ENCODE data around the gene CERK.

The CERK gene

GRCh38 chr22:46758121-46758520 lies 20.1 kb upstream of the CERK start:
- DNase-seq (ENCODE audit: low read depth, low spot score) = no peak
- Histone ChIP-seq H3K9me3 (ENCODE audit: insufficient read depth, low read length) (peaks cover 33% of the 10 kb centered on the region), H3K9ac (ENCODE audit: insufficient read length, low read depth) (no peak overlapping the region), H3K36me3 (ENCODE audit: insufficient read depth, insufficient read length, low read length) (peaks cover 13% of the 10 kb centered on the region), H3K27me3 (ENCODE audit: insufficient read depth, insufficient read length) (no peaks in the 10 kb centered on the region), H3K4me1 (ENCODE audit: insufficient read depth, insufficient read length) (no peaks in the 10 kb centered on the region), H3K4me3 (ENCODE audit: insufficient read length, low read depth) (no peak overlapping the region)
- no peak for TF ChIP-seq ZNF274 (IDR thresholded peaks at IDR 0.05; ENCODE audit: low read depth, low read length)
- TF ChIP-seq YY1 (IDR thresholded peaks at IDR 0.05; ENCODE audit: insufficient read depth, insufficient read length) = no peak
- no peak for TF ChIP-seq SUZ12 (IDR thresholded peaks at IDR 0.05; ENCODE audit: extremely low read depth, insufficient read depth, insufficient read length)

- Histone ChIP-seq H3K4me3 (ENCODE audit: insufficient read length, low read depth) (no peak overlapping the region), H3K36me3 (ENCODE audit: insufficient read depth, insufficient read length, low read length) (peaks cover 13% of the 10 kb centered on the region), H3K27me3 (ENCODE audit: insufficient read depth, insufficient read length) (no peaks in the 10 kb centered on the region), H3K4me1 (ENCODE audit: insufficient read depth, insufficient read length) (no peaks in the 10 kb centered on the region), H3K9ac (ENCODE audit: insufficient read length, low read depth) (no peak overlapping the region), H3K9me3 (ENCODE audit: insufficient read depth, low read length) (peaks cover 33% of the 10 kb centered on the region)
- DNase-seq (ENCODE audit: low read depth, low spot score) = no peak
- TF ChIP-seq YY1 (IDR thresholded peaks at IDR 0.05; ENCODE audit: insufficient read depth, insufficient read length) (no peak), SUZ12 (IDR thresholded peaks at IDR 0.05; ENCODE audit: extremely low read depth, insufficient read depth, insufficient read length) (no peak), ZNF274 (IDR thresholded peaks at IDR 0.05; ENCODE audit: low read depth, low read length) (no peak)
Observed at GRCh38 chr22:46757104-46757503, 19.1 kb upstream of the CERK start.

- Histone ChIP-seq H3K4me1 (ENCODE audit: insufficient read depth, insufficient read length) (no peaks in the 10 kb centered on the region), H3K9ac (ENCODE audit: insufficient read length, low read depth) (no peak overlapping the region), H3K4me3 (ENCODE audit: insufficient read length, low read depth) (no peak overlapping the region), H3K27me3 (ENCODE audit: insufficient read depth, insufficient read length) (no peaks in the 10 kb centered on the region), H3K36me3 (ENCODE audit: insufficient read depth, insufficient read length, low read length) (peaks cover 13% of the 10 kb centered on the region), H3K9me3 (ENCODE audit: insufficient read depth, low read length) (peaks cover 33% of the 10 kb centered on the region)
- no peak for TF ChIP-seq ZNF274 (IDR thresholded peaks at IDR 0.05; ENCODE audit: low read depth, low read length)
- no peak for TF ChIP-seq SUZ12 (IDR thresholded peaks at IDR 0.05; ENCODE audit: extremely low read depth, insufficient read depth, insufficient read length)
- no peak for TF ChIP-seq YY1 (IDR thresholded peaks at IDR 0.05; ENCODE audit: insufficient read depth, insufficient read length)
- no peak for DNase-seq (ENCODE audit: low read depth, low spot score)
Observed at GRCh38 chr22:46756097-46756496, 18.0 kb upstream of the CERK start.

- Histone ChIP-seq H3K9me3 (ENCODE audit: insufficient read depth, low read length) (peaks cover 33% of the 10 kb centered on the region), H3K27me3 (ENCODE audit: insufficient read depth, insufficient read length) (no peaks in the 10 kb centered on the region), H3K4me1 (ENCODE audit: insufficient read depth, insufficient read length) (no peaks in the 10 kb centered on the region), H3K9ac (ENCODE audit: insufficient read length, low read depth) (no peak overlapping the region), H3K36me3 (ENCODE audit: insufficient read depth, insufficient read length, low read length) (peaks cover 7% of the 10 kb centered on the region), H3K4me3 (ENCODE audit: insufficient read length, low read depth) (no peak overlapping the region)
- no peak for TF ChIP-seq ZNF274 (IDR thresholded peaks at IDR 0.05; ENCODE audit: low read depth, low read length)
- no peak for TF ChIP-seq YY1 (IDR thresholded peaks at IDR 0.05; ENCODE audit: insufficient read depth, insufficient read length)
- no peak for TF ChIP-seq SUZ12 (IDR thresholded peaks at IDR 0.05; ENCODE audit: extremely low read depth, insufficient read depth, insufficient read length)
- DNase-seq (ENCODE audit: low read depth, low spot score) = no peak
Observed at GRCh38 chr22:46755525-46755924, 17.5 kb upstream of the CERK start.

- no peaks in the 10 kb centered on the region for H3K4me1 ChIP-seq (ENCODE audit: insufficient read depth, insufficient read length)
- no peak for TF ChIP-seq ZNF274 (IDR thresholded peaks at IDR 0.05; ENCODE audit: low read depth, low read length)
- TF ChIP-seq SUZ12 (IDR thresholded peaks at IDR 0.05; ENCODE audit: extremely low read depth, insufficient read depth, insufficient read length) = no peak
- TF ChIP-seq YY1 (IDR thresholded peaks at IDR 0.05; ENCODE audit: insufficient read depth, insufficient read length) = no peak
- H3K27me3 ChIP-seq (ENCODE audit: insufficient read depth, insufficient read length) = no peaks in the 10 kb centered on the region
- no peak overlapping the region for H3K4me3 ChIP-seq (ENCODE audit: insufficient read length, low read depth)
- H3K9me3 ChIP-seq (ENCODE audit: insufficient read depth, low read length) = peaks cover 33% of the 10 kb centered on the region
- DNase-seq (ENCODE audit: low read depth, low spot score) = no peak
- peaks cover under 1% of the 10 kb centered on the region for H3K36me3 ChIP-seq (ENCODE audit: insufficient read depth, insufficient read length, low read length)
- no peak overlapping the region for H3K9ac ChIP-seq (ENCODE audit: insufficient read length, low read depth)
Observed at GRCh38 chr22:46754826-46755225, 16.8 kb upstream of the CERK start.

- H3K36me3 ChIP-seq (ENCODE audit: insufficient read depth, insufficient read length, low read length) = no peaks in the 10 kb centered on the region
- H3K9me3 ChIP-seq (ENCODE audit: insufficient read depth, low read length) = peaks cover 33% of the 10 kb centered on the region
- DNase-seq (ENCODE audit: low read depth, low spot score) = no peak
- no peak overlapping the region for H3K9ac ChIP-seq (ENCODE audit: insufficient read length, low read depth)
- no peak overlapping the region for H3K4me3 ChIP-seq (ENCODE audit: insufficient read length, low read depth)
- TF ChIP-seq SUZ12 (IDR thresholded peaks at IDR 0.05; ENCODE audit: extremely low read depth, insufficient read depth, insufficient read length) (no peak), ZNF274 (IDR thresholded peaks at IDR 0.05; ENCODE audit: low read depth, low read length) (no peak), YY1 (IDR thresholded peaks at IDR 0.05; ENCODE audit: insufficient read depth, insufficient read length) (no peak)
- H3K4me1 ChIP-seq (ENCODE audit: insufficient read depth, insufficient read length) = no peaks in the 10 kb centered on the region
- no peaks in the 10 kb centered on the region for H3K27me3 ChIP-seq (ENCODE audit: insufficient read depth, insufficient read length)
Observed at GRCh38 chr22:46754110-46754799, 16.2 kb upstream of the CERK start.

- no peak for DNase-seq (ENCODE audit: low read depth, low spot score)
- Histone ChIP-seq H3K36me3 (ENCODE audit: insufficient read depth, insufficient read length, low read length) (no peaks in the 10 kb centered on the region), H3K27me3 (ENCODE audit: insufficient read depth, insufficient read length) (no peaks in the 10 kb centered on the region), H3K4me3 (ENCODE audit: insufficient read length, low read depth) (no peak overlapping the region), H3K4me1 (ENCODE audit: insufficient read depth, insufficient read length) (no peaks in the 10 kb centered on the region), H3K9me3 (ENCODE audit: insufficient read depth, low read length) (peaks cover 33% of the 10 kb centered on the region), H3K9ac (ENCODE audit: insufficient read length, low read depth) (no peak overlapping the region)
- TF ChIP-seq SUZ12 (IDR thresholded peaks at IDR 0.05; ENCODE audit: extremely low read depth, insufficient read depth, insufficient read length) = no peak
- TF ChIP-seq YY1 (IDR thresholded peaks at IDR 0.05; ENCODE audit: insufficient read depth, insufficient read length) = no peak
- TF ChIP-seq ZNF274 (IDR thresholded peaks at IDR 0.05; ENCODE audit: low read depth, low read length) = no peak
Observed at GRCh38 chr22:46753761-46754109, 15.7 kb upstream of the CERK start.
